Immature natural killer cell (primary cell): ENCODE results near the gene SCYGR4. TPM values are rescaled to one million over a fixed set of nuclear protein-coding genes. Genes with fewer than 3 reads are reported as not detected.
A peak's percentile ranks its signal among the peaks of the same experiment; 100 is the strongest.
"Not testable (repeated sequence)": the region's sequence is repeated elsewhere in the genome, so short reads cannot be mapped to it uniquely, and the experiment has no call there.

Source experiments
- DNase-seq, 3 donors: peaks; one replicate each; pipeline ENCODE4 v3.0.0; 2022; ENCODE audit warnings: mixed read lengths in 1 of 3
- H3K27ac Mint-ChIP-seq, 6 donors: one replicate each; pipeline ENCODE4 v1.8.0; 2020; ENCODE audit warnings: mixed read lengths in 6 of 6, mild to moderate bottlenecking in 5 of 6, inconsistent platforms in 4 of 6, moderate library complexity in 3 of 6
- H3K27me3 Mint-ChIP-seq, 3 donors: one replicate each; pipeline ENCODE4 v1.8.0; 2020 to 2021; ENCODE audit warnings: low read depth in 3 of 3, mild to moderate bottlenecking in 3 of 3, mixed read lengths in 3 of 3, moderate library complexity in 3 of 3, inconsistent platforms in 1 of 3
- H3K36me3 Mint-ChIP-seq, 3 donors: one replicate each; pipeline ENCODE4 v1.8.0; 2020; ENCODE audit warnings: mixed read lengths in 3 of 3, inconsistent platforms in 2 of 3, mild to moderate bottlenecking in 2 of 3
- H3K4me1 Mint-ChIP-seq, 2 donors: one replicate each; pipeline ENCODE4 v1.8.0; 2020; ENCODE audit warnings: inconsistent platforms in 2 of 2, mild to moderate bottlenecking in 2 of 2, mixed read lengths in 2 of 2, moderate library complexity in 1 of 2
- H3K4me3 Mint-ChIP-seq, 5 donors: one replicate each; pipeline ENCODE4 v1.8.0; 2020; ENCODE audit warnings: mild to moderate bottlenecking in 5 of 5, mixed read lengths in 5 of 5, inconsistent platforms in 3 of 5, moderate library complexity in 3 of 5
- H3K9me3 Mint-ChIP-seq, 6 donors: one replicate each; pipeline ENCODE4 v1.8.0; 2020; ENCODE audit warnings: mild to moderate bottlenecking in 6 of 6, mixed read lengths in 6 of 6, inconsistent platforms in 4 of 6, moderate library complexity in 3 of 6
- polyA plus RNA-seq, 3 donors: library from polyadenylated mRNA; unstranded; fragments of 300-500 nt; fragmentation: Illumina TruSeq; gene quantifications; one replicate each; pipeline ENCODE4 v1.2.3, GENCODE V29; 2021

The SCYGR4 gene
- polyA plus RNA-seq, 3 donors from 2014 or later = not detected

- not testable (repeated sequence) for H3K27ac Mint-ChIP-seq, H3K36me3 Mint-ChIP-seq, DNase-seq, H3K9me3 Mint-ChIP-seq, H3K4me3 Mint-ChIP-seq, H3K4me1 Mint-ChIP-seq
- peaks cover 3 to 19% (median 5%) of the 10 kb centered on the region in 3 donors for H3K27me3 Mint-ChIP-seq
These were observed 18.3 kb upstream of the SCYGR4 start, which contains the start of gene SCYGR2 for GRCh38 chr2:227598835-227599503. Gene SCYGR2, plus strand, starts transcription at chr2:227598893. Its CDS starts 0 bp downstream, at chr2:227598893.

GRCh38 chr2:227602358-227602757 lies 14.9 kb upstream of the SCYGR4 start:
- Mint-ChIP-seq H3K4me3 (no peak overlapping the region), H3K27ac (no peak overlapping the region), H3K36me3 (no peaks in the 10 kb centered on the region), H3K27me3 (peaks cover 3 to 13% (median 5%) of the 10 kb centered on the region in 3 donors), H3K4me1 (no peaks in the 10 kb centered on the region), H3K9me3 (peaks cover 0 to 5% (median 0%) of the 10 kb centered on the region in 6 donors)
- DNase-seq = no peak

GRCh38 chr2:227606476-227606875 lies 10.8 kb upstream of the SCYGR4 start:
- Mint-ChIP-seq H3K4me3 (no peak overlapping the region), H3K27ac (no peak overlapping the region), H3K9me3 (peaks cover 0 to 2% (median 0%) of the 10 kb centered on the region in 6 donors), H3K27me3 (peaks cover 0 to 15% (median 12%) of the 10 kb centered on the region in 3 donors), H3K4me1 (peaks cover 9 to 17% of the 10 kb centered on the region in 2 donors), H3K36me3 (no peaks in the 10 kb centered on the region)
- no peak for DNase-seq

- Mint-ChIP-seq H3K4me1 (peaks cover 9 to 17% of the 10 kb centered on the region in 2 donors), H3K27ac (no peak overlapping the region), H3K27me3 (peaks cover 2 to 15% (median 9%) of the 10 kb centered on the region in 3 donors), H3K4me3 (no peak overlapping the region), H3K9me3 (no peaks in the 10 kb centered on the region), H3K36me3 (no peaks in the 10 kb centered on the region)
- no peak for DNase-seq
These were observed 9.4 kb upstream of the SCYGR4 start for GRCh38 chr2:227607941-227608340.

GRCh38 chr2:227608561-227609338 lies 8.5 kb upstream of the SCYGR4 start:
- H3K27ac Mint-ChIP-seq = no peak overlapping the region
- peaks cover 2 to 15% (median 9%) of the 10 kb centered on the region in 3 donors for H3K27me3 Mint-ChIP-seq
- H3K4me3 Mint-ChIP-seq = no peak overlapping the region
- H3K4me1 Mint-ChIP-seq = peaks cover 9 to 17% of the 10 kb centered on the region in 2 donors
- no peaks in the 10 kb centered on the region for H3K9me3 Mint-ChIP-seq
- H3K36me3 Mint-ChIP-seq = no peaks in the 10 kb centered on the region
- peak; percentile 0 to 6 (median 2) for DNase-seq

- Mint-ChIP-seq H3K4me1 (peaks cover 9 to 17% of the 10 kb centered on the region in 2 donors), H3K27ac (no peak overlapping the region), H3K36me3 (no peaks in the 10 kb centered on the region), H3K27me3 (peaks cover 2 to 16% (median 9%) of the 10 kb centered on the region in 3 donors), H3K9me3 (no peaks in the 10 kb centered on the region), H3K4me3 (no peak overlapping the region)
- DNase-seq = no peak
These were observed 7.2 kb upstream of the SCYGR4 start for GRCh38 chr2:227610123-227610522.

- peaks cover 2 to 13% (median 11%) of the 10 kb centered on the region in 3 donors for H3K27me3 Mint-ChIP-seq
- H3K36me3 Mint-ChIP-seq = no peaks in the 10 kb centered on the region
- H3K4me3 Mint-ChIP-seq = no peak overlapping the region
- DNase-seq = no peak
- H3K4me1 Mint-ChIP-seq = peaks cover 9 to 17% of the 10 kb centered on the region in 2 donors
- no peak overlapping the region for H3K27ac Mint-ChIP-seq
- H3K9me3 Mint-ChIP-seq = peaks cover 0 to 3% (median 0%) of the 10 kb centered on the region in 6 donors
These were observed 4.6 kb upstream of the SCYGR4 start for GRCh38 chr2:227612546-227613271.

GRCh38 chr2:227613272-227613660 lies 4.0 kb upstream of the SCYGR4 start:
- H3K9me3 Mint-ChIP-seq = peaks cover 0 to 3% (median 0%) of the 10 kb centered on the region in 6 donors
- no peak for DNase-seq
- H3K36me3 Mint-ChIP-seq = no peaks in the 10 kb centered on the region
- H3K4me3 Mint-ChIP-seq = no peak overlapping the region
- no peak overlapping the region for H3K27ac Mint-ChIP-seq
- peaks cover 2 to 13% (median 11%) of the 10 kb centered on the region in 3 donors for H3K27me3 Mint-ChIP-seq
- peaks cover 5 to 13% of the 10 kb centered on the region in 2 donors for H3K4me1 Mint-ChIP-seq

- H3K27ac Mint-ChIP-seq = no peak overlapping the region
- H3K4me1 Mint-ChIP-seq = peaks cover 1 to 5% of the 10 kb centered on the region in 2 donors
- no peaks in the 10 kb centered on the region for H3K36me3 Mint-ChIP-seq
- H3K4me3 Mint-ChIP-seq = no peak overlapping the region
- peaks cover 0 to 3% (median 0%) of the 10 kb centered on the region in 6 donors for H3K9me3 Mint-ChIP-seq
- DNase-seq = no peak
- peaks cover 2 to 9% (median 6%) of the 10 kb centered on the region in 3 donors for H3K27me3 Mint-ChIP-seq
These were observed 3.1 kb upstream of the SCYGR4 start for GRCh38 chr2:227614246-227614645.

GRCh38 chr2:227614740-227615139 lies 2.6 kb upstream of the SCYGR4 start, which contains the start of gene SCYGR3:
Gene SCYGR3, minus strand, starts transcription at chr2:227614840. Its CDS starts 0 bp downstream, at chr2:227614840.
- Mint-ChIP-seq H3K4me3 (no peak within 1 kb of the TSS), H3K36me3 (no peaks in the 10 kb centered on the region), H3K4me1 (peaks cover 1 to 4% of the 10 kb centered on the region in 2 donors), H3K27me3 (peaks cover 2 to 9% (median 2%) of the 10 kb centered on the region in 3 donors), H3K27ac (no peak within 1 kb of the TSS), H3K9me3 (peaks cover 0 to 3% (median 0%) of the 10 kb centered on the region in 6 donors)
- DNase-seq = no peak

- Mint-ChIP-seq H3K4me1 (peaks cover 1 to 2% of the 10 kb centered on the region in 2 donors), H3K36me3 (no peaks in the 10 kb centered on the region), H3K27me3 (peaks cover 2 to 8% (median 2%) of the 10 kb centered on the region in 3 donors), H3K27ac (no peak overlapping the region), H3K9me3 (peaks cover 0 to 3% (median 0%) of the 10 kb centered on the region in 6 donors), H3K4me3 (no peak overlapping the region)
- no peak for DNase-seq
These were observed 2.1 kb upstream of the SCYGR4 start for GRCh38 chr2:227615181-227615580.

- no peaks in the 10 kb centered on the region for H3K4me1 Mint-ChIP-seq
- peaks cover 0 to 3% (median 0%) of the 10 kb centered on the region in 6 donors for H3K9me3 Mint-ChIP-seq
- H3K27me3 Mint-ChIP-seq = peaks cover 2 to 4% (median 2%) of the 10 kb centered on the region in 3 donors
- H3K4me3 Mint-ChIP-seq = no peak overlapping the region
- DNase-seq = no peak
- H3K27ac Mint-ChIP-seq = no peak overlapping the region
- no peaks in the 10 kb centered on the region for H3K36me3 Mint-ChIP-seq
These were observed 1.4 kb upstream of the SCYGR4 start for GRCh38 chr2:227615906-227616305.

GRCh38 chr2:227616631-227617030 lies 667 bp upstream of the SCYGR4 start:
- Mint-ChIP-seq H3K27ac (no peak overlapping the region), H3K4me1 (no peaks in the 10 kb centered on the region), H3K4me3 (no peak overlapping the region), H3K9me3 (peaks cover 0 to 3% (median 0%) of the 10 kb centered on the region in 6 donors), H3K27me3 (peaks cover 2 to 4% (median 4%) of the 10 kb centered on the region in 3 donors), H3K36me3 (no peaks in the 10 kb centered on the region)
- no peak for DNase-seq
